CD4-positive, alpha-beta T cell (primary cell): ENCODE data around the gene APOC1. TPM values are rescaled to one million over a fixed set of nuclear protein-coding genes. Genes with fewer than 3 reads are reported as not detected.

Experiments used
- ATAC-seq: fragments of 200-7000 bp; cut with Tn5 transposase; one replicate; pipeline ENCODE4 v1.10.0; 2022; ENCODE audit warnings: mild to moderate bottlenecking; ENCODE audit not compliant: poor library complexity
- CTCF ChIA-PET: fragments of 350-600 bp; sonication (Branson Sonifier 250); formaldehyde crosslinking; loops from one replicate; lab custom pipeline; 2021; ENCODE audit warnings: antibody characterized with exemption, inconsistent platforms; lab: Charles Lee
- POLR2A ChIA-PET: fragments of 350-600 bp; sonication (Branson Sonifier 250); formaldehyde crosslinking; loops from one replicate; lab custom pipeline; 2021; ENCODE audit warnings: antibody characterized with exemption, inconsistent platforms; lab: Charles Lee
- DNase-seq, 14 experiments: peaks; one replicate each; pipeline ENCODE4 v3.0.0-alpha.2; 2013 to 2020; ENCODE audit warnings: mixed read lengths in 2 of 14
- H3K27ac ChIP-seq, 2 donors: one replicate each; pipeline versions ENCODE4 v1.5.1 to v1.7.0; 2013; ENCODE audit warnings: low read length in 2 of 2, low read depth in 1 of 2, mild to moderate bottlenecking in 1 of 2
- H3K27me3 ChIP-seq, 2 experiments: 1 replicate in 1 of 2; 2 replicates in 1 of 2; pipeline versions ENCODE4 v1.6.1 to v1.7.0; 2013; ENCODE audit warnings: low read length in 2 of 2, control low read depth in 1 of 2, mild to moderate bottlenecking in 1 of 2, moderate library complexity in 1 of 2; ENCODE audit not compliant: insufficient read depth in 2 of 2, control insufficient read depth in 1 of 2
- H3K36me3 ChIP-seq: one replicate; pipeline ENCODE4 v1.6.1; 2013; ENCODE audit warnings: low read length, control low read depth; ENCODE audit not compliant: insufficient read depth
- H3K4me1 ChIP-seq: one replicate; pipeline ENCODE4 v1.6.1; 2013; ENCODE audit warnings: low read length, control low read depth; ENCODE audit not compliant: insufficient read depth
- H3K4me3 ChIP-seq: one replicate; pipeline ENCODE4 v1.5.1; 2013; ENCODE audit warnings: mild to moderate bottlenecking, low read length, moderate library complexity
- H3K9me3 ChIP-seq, 2 experiments: 1 replicate in 1 of 2; 2 replicates in 1 of 2; pipeline versions ENCODE4 v1.6.1 to v1.7.0; 2013; ENCODE audit warnings: low read length in 2 of 2, mild to moderate bottlenecking in 2 of 2, control low read depth in 1 of 2, moderate library complexity in 1 of 2; ENCODE audit not compliant: control insufficient read depth in 1 of 2, insufficient read depth in 1 of 2
- H3K27ac Mint-ChIP-seq: one replicate; pipeline ENCODE4 v1.8.0; 2020; ENCODE audit warnings: mixed read lengths
- H3K27me3 Mint-ChIP-seq: one replicate; pipeline ENCODE4 v1.8.0; 2021; ENCODE audit warnings: mixed read lengths
- H3K36me3 Mint-ChIP-seq: one replicate; pipeline ENCODE4 v1.8.0; 2021; ENCODE audit warnings: low read depth, mixed read lengths
- H3K4me1 Mint-ChIP-seq: one replicate; pipeline ENCODE4 v1.8.0; 2021; ENCODE audit warnings: low read depth, mixed read lengths
- H3K4me3 Mint-ChIP-seq: one replicate; pipeline ENCODE4 v1.8.0; 2020; ENCODE audit warnings: mild to moderate bottlenecking, mixed read lengths
- H3K9me3 Mint-ChIP-seq: one replicate; pipeline ENCODE4 v1.8.0; 2020; ENCODE audit warnings: mixed read lengths
- intact Hi-C, 2 experiments: fragments of 100-400 bp; cut with DNase I in 1 of 2; cut with micrococcal nuclease in 1 of 2; formaldehyde crosslinking; loops; one replicate each; pipeline versions ENCODE4 v1.15.1 to v1.9.0; 2023 to 2025; cut with DNase I, micrococcal nuclease
- total RNA-seq, 174 experiments: library from RNA in 2 of 174; stranded (reverse) in 2 of 174; gene quantifications; one replicate each; pipeline ENCODE4 v1.2.3 and lab custom pipeline; 2021 to 2026
- TF ChIP-seq, protein P1 (sequence below): fragments of 200-600 bp; IDR thresholded peaks from one replicate; pipeline ENCODE4 v1.8.0; 2022; ENCODE audit warnings: antibody characterized with exemption, mild to moderate bottlenecking

Gene APOC1
- total RNA-seq, 2 experiments from 2014 or later = not detected

DNA sequence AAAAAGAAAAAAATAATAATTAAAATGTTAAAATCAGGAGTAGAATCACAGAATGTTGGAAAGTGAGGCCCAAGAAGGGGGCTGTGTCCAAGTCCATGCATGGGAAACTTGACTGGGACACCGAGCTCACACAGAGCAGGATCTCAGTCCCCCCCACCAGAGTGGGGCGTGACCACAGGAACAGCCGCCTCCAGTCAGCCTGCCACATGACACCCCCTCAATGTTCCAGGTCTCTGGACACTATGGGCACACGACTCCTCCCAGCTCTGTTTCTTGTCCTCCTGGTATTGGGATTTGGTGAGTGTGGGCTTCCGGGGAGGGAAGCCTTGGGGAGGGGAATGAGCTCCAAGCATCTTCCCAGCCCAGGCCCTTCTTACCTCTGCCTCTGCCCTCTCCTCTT is 33.8 kb downstream of the APOC1 start:
- no peak overlapping the region for H3K4me3 ChIP-seq
- H3K9me3 ChIP-seq = no peaks in the 10 kb centered on the region
- Mint-ChIP-seq H3K27ac (no peak overlapping the region), H3K4me1 (peaks cover 5% of the 10 kb centered on the region), H3K36me3 (peaks cover 5% of the 10 kb centered on the region), H3K27me3 (no peaks in the 10 kb centered on the region), H3K9me3 (no peaks in the 10 kb centered on the region), H3K4me3 (no peak overlapping the region)
- intact Hi-C loops = no loop called here
- H3K27ac ChIP-seq = no peak overlapping the region
- POLR2A ChIA-PET = no interaction called here
- CTCF ChIA-PET = no interaction called here
- no peaks in the 10 kb centered on the region for H3K27me3 ChIP-seq
- H3K36me3 ChIP-seq = peaks cover 4% of the 10 kb centered on the region
- ATAC-seq = no peak
- TF ChIP-seq, protein P1, sequence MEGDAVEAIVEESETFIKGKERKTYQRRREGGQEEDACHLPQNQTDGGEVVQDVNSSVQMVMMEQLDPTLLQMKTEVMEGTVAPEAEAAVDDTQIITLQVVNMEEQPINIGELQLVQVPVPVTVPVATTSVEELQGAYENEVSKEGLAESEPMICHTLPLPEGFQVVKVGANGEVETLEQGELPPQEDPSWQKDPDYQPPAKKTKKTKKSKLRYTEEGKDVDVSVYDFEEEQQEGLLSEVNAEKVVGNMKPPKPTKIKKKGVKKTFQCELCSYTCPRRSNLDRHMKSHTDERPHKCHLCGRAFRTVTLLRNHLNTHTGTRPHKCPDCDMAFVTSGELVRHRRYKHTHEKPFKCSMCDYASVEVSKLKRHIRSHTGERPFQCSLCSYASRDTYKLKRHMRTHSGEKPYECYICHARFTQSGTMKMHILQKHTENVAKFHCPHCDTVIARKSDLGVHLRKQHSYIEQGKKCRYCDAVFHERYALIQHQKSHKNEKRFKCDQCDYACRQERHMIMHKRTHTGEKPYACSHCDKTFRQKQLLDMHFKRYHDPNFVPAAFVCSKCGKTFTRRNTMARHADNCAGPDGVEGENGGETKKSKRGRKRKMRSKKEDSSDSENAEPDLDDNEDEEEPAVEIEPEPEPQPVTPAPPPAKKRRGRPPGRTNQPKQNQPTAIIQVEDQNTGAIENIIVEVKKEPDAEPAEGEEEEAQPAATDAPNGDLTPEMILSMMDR = no peak
- no peak for DNase-seq
- peaks cover 6% of the 10 kb centered on the region for H3K4me1 ChIP-seq

DNA sequence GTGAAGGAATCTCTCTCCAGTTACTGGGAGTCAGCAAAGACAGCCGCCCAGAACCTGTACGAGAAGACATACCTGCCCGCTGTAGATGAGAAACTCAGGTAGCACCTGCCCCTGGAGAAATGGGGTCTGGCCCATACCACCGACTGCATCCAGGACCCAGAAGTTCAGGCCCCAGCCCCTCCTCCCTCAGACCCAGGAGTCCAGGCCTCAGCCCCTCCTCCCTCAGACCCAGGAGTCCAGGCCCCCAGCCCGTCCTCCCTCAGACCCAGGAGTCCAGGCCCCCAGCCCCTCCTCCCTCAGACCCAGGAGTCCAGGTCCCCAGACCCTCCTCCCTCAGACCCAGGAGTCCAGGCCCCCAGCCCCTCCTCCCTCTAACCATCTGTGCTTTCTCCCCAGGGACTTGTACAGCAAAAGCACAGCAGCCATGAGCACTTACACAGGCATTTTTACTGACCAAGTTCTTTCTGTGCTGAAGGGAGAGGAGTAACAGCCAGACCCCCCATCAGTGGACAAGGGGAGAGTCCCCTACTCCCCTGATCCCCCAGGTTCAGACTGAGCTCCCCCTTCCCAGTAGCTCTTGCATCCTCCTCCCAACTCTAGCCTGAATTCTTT is 34.5 kb downstream of the APOC1 start:
- peaks cover 12% of the 10 kb centered on the region for H3K4me1 ChIP-seq
- ChIA-PET CTCF (no interaction called here), POLR2A (no interaction called here)
- no peak overlapping the region for H3K4me3 ChIP-seq
- ATAC-seq (no peak), DNase-seq (no peak)
- Mint-ChIP-seq H3K27me3 (no peaks in the 10 kb centered on the region), H3K4me1 (peaks cover 5% of the 10 kb centered on the region), H3K36me3 (peaks cover 5% of the 10 kb centered on the region), H3K27ac (no peak overlapping the region), H3K4me3 (no peak overlapping the region), H3K9me3 (no peaks in the 10 kb centered on the region)
- intact Hi-C loops = no loop called here
- no peaks in the 10 kb centered on the region for H3K27me3 ChIP-seq
- no peak overlapping the region for H3K27ac ChIP-seq
- H3K9me3 ChIP-seq = no peaks in the 10 kb centered on the region
- TF ChIP-seq, protein P1 = no peak
- H3K36me3 ChIP-seq = peaks cover 4% of the 10 kb centered on the region

DNA sequence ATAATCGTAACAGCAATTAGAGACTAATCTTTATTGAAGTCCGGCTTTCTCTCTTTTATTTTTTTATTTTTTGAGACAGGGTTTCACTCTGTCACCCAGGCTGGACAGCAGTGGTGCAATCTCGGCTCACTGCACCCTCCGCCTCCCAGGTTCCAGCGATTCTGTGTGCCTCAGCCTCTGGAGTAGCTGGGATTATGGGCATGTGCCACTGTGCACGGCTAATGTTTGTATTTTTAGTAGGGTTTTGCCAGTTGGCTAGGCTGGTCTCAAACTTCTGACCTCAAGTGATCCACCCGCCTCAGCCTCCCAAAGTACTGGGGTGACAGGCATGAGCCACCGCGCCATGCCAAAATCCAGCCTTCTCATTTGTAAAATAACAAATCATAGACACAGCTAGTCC is 35.1 kb downstream of the APOC1 start:
- no peaks in the 10 kb centered on the region for H3K9me3 ChIP-seq
- no peaks in the 10 kb centered on the region for H3K27me3 Mint-ChIP-seq
- no peak overlapping the region for H3K4me3 Mint-ChIP-seq
- ChIA-PET CTCF (no interaction called here), POLR2A (no interaction called here)
- peaks cover 4% of the 10 kb centered on the region for H3K36me3 ChIP-seq
- no peaks in the 10 kb centered on the region for H3K27me3 ChIP-seq
- ATAC-seq (no peak), DNase-seq (no peak)
- peaks cover 7% of the 10 kb centered on the region for H3K4me1 Mint-ChIP-seq
- peaks cover 6% of the 10 kb centered on the region for H3K36me3 Mint-ChIP-seq
- H3K27ac Mint-ChIP-seq = no peak overlapping the region
- no peak overlapping the region for H3K4me3 ChIP-seq
- intact Hi-C loops = no loop called here
- H3K4me1 ChIP-seq = peaks cover 19% of the 10 kb centered on the region
- no peak overlapping the region for H3K27ac ChIP-seq
- H3K9me3 Mint-ChIP-seq = no peaks in the 10 kb centered on the region
- TF ChIP-seq, protein P1 = no peak
